COLO829 (cell line): ENCODE data around the gene ZNF799.
"Not testable (repeated sequence)": the region's sequence is repeated elsewhere in the genome, so short reads cannot be mapped to it uniquely, and the experiment has no call there.

Source experiments
- DNase-seq: peaks from one replicate; pipeline ENCODE4 v3.0.0; 2012; ENCODE audit warnings: low spot score

The ZNF799 gene

GRCh38 chr19:12400633-12401502, at the start of gene ZNF799:
ZNF799 (minus strand) TSS chr19:12401271; CDS start chr19:12401070, 201 bp downstream.
- DNase-seq = peak; percentile 77

DNA sequence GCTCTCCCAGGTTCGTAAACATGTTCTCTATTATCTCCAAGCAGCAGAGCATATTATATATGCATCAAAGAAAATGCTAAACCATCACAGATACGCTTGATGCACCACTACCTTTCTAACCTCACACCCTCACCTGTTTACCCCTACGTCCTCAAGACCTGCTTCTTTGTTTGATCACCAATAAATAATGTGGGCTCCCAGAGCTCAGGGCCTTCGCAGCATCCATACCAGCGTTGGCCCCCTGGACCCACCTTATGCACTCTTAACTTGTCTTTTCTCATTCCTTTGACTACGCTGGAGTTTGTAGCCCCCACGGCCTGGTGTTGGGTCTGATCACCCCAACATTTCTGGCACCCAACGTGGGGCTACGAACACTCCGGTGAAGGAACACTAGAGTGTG, 49.8 kb upstream of the ZNF799 start:
- no peak for DNase-seq

DNA sequence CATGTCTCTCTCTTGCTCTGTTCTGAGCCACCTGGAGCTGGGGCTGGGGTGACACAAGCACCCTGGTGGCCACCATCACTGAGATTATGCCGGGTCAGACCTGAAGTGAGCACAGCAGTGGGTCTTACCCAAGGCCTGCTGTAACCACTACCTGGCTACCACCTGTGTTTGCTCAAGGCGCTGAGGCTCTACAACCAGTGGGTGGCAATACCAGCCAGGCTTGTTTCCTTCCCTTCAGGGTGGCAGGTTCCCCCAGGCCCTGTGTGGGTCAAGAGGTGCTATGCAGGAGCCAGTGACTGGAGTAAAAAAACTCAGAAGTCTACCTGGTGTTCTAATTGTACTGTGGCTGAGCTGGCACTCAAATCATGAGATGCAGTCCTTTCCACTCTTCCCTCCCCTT, 47.7 kb upstream of the ZNF799 start:
- no peak for DNase-seq

GRCh38 chr19:12440541-12441316, 39.7 kb upstream of the ZNF799 start, which contains the start of gene ZNF443:
ZNF443 (minus strand) TSS chr19:12441021; CDS start chr19:12440914, 107 bp downstream.
- DNase-seq = peak; percentile 66

- not testable (repeated sequence) for DNase-seq
Observed at GRCh38 chr19:12439686-12440540, 38.8 kb upstream of the ZNF799 start.

GRCh38 chr19:12430726-12431299, 29.7 kb upstream of the ZNF799 start:
- DNase-seq = not testable (repeated sequence)

DNA sequence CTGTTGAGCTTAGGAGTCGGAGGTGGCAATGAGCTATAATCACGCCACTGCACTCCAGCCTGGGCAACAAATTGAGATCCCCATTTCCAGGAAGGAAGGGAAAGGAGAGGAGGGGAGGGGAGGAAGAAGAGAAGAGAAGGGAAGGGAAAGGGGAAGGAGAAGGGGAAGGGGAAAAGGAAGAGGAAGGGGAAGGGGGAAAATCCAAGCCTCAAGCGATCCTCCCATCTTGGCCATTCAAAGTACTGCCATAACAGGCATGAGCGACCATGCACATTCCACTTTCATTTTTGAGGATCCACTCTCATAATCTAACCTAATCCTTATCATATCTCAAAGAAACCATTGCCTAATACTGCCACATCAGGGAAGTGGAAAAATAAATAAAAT, 24.8 kb upstream of the ZNF799 start:
- DNase-seq = no peak

- no peak for DNase-seq
Observed at GRCh38 chr19:12425236-12425887, 24.3 kb upstream of the ZNF799 start.

GRCh38 chr19:12417273-12417672, 16.2 kb upstream of the ZNF799 start:
- DNase-seq = not testable (repeated sequence)

DNA sequence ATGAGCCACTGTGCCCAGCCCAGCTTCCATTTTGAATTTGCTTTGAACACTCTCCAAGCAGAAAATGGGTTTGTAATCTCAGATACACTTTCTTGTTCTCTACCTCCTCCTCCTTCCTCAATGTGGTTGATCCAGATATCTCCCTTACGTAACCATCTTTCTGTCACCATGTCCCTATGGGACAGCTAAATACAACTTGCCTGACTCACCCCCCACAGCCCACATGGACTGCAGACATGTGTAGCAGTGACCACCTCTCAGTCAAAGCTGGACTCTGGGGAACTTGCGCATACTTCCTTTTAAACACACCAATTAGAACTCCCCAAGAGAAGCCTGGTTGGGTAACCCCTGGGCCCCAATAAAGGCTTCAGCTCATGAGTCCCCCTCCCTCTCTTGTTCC, 10.8 kb upstream of the ZNF799 start:
- DNase-seq = no peak

DNA sequence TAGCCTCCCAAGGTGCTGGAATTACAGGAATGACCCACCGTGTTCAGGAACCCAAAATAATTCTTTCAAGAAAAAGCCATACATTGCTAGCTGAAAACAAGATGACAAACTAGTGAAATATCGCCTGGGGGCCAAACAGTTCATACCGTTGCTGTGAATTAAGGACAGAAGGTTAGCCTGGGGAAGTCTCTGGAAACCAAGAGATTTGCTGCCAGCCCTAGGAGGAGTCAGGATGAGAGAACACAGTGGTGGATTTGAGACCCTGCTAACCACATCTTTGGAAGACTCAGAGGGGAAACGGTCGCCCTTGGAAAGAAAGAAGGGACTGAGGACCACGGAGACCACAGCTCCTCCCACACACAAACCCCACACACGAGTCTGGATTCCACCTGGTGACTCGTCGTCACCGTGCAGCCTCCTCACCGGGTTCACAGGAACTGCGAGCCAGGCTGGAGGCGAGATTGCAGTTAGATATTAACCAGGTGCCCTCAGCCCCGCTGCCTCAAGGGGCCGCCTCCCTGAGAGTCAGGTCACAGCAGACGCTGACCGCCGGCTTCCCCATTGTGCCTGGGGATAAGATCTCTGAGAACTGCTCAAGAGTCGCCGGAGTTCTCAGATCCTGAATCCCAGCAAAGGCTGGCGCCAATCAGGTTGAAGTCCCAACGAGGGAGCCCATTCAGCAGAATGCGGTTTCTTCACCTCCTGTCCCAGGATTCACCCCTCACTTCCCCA, 1.0 kb downstream of the ZNF799 start:
- not testable (repeated sequence) for DNase-seq

DNA sequence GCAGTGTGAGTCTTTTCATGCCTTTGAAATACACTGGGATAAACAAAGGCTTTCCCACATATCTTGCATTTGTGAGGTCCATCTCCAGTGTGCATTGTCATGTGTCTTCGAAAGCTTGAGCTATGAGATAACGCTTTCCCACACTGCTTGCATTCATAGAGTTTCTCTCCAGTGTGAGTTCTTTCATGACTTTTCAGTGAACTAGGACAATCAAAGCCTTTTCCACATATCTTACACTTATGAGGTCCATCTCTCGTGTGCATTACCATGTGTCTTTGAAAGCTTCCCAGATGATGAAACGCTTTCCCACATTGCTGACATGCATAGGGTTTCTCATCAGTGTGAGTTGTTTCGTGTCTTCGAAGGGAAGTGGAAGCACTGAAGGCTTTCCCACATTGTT, 9.9 kb downstream of the ZNF799 start:
- not testable (repeated sequence) for DNase-seq

- not testable (repeated sequence) for DNase-seq
Observed at GRCh38 chr19:12386365-12386764, 14.7 kb downstream of the ZNF799 start.

- DNase-seq = no peak
Observed at GRCh38 chr19:12380444-12380737, 20.7 kb downstream of the ZNF799 start.

GRCh38 chr19:12379732-12380443, 21.2 kb downstream of the ZNF799 start:
- no peak for DNase-seq

- DNase-seq = no peak
Observed at GRCh38 chr19:12374026-12374425, 27.0 kb downstream of the ZNF799 start.

GRCh38 chr19:12365236-12366162, 35.6 kb downstream of the ZNF799 start, which contains the start of gene ZNF442:
ZNF442 (minus strand) TSS chr19:12365683; CDS start chr19:12363631, 2,052 bp downstream.
- DNase-seq = peak; percentile 91

GRCh38 chr19:12364391-12365235, 36.5 kb downstream of the ZNF799 start:
- no peak for DNase-seq
